OCI-LY3 (cell line): ENCODE measurements around the gene PARN.
A peak's percentile ranks its signal among the peaks of the same experiment; 100 is the strongest.

ENCODE experiments used
- H2AFZ ChIP-seq: fragments of 200-600, 300-600 bp; shearing (Covaris generic); 2 replicates; pipeline ENCODE4 v1.6.0; 2014; ENCODE audit warnings: antibody characterized with exemption, low read depth, low read length
- H3K27ac ChIP-seq: fragments of 200-600, 300-600 bp; sonication (generic); 2 replicates; pipeline ENCODE4 v1.5.1; 2014; ENCODE audit warnings: mild to moderate bottlenecking, low read length, moderate library complexity, mixed read lengths
- H3K27me3 ChIP-seq: fragments of 200-600, 300-600 bp; sonication (generic); 2 replicates; pipeline ENCODE4 v1.6.1; 2014; ENCODE audit warnings: low read depth, low read length, mixed read lengths
- H3K36me3 ChIP-seq: fragments of 200-600, 300-600 bp; sonication (generic); replicated peaks from 2 replicates; pipeline ENCODE3; 2014; ENCODE audit warnings: low read depth, low read length, mixed read lengths
- H3K4me1 ChIP-seq: fragments of 300-600, 200-600 bp; sonication (generic); 2 replicates; pipeline ENCODE4 v1.6.1; 2014; ENCODE audit warnings: low read length, mixed read lengths
- H3K4me2 ChIP-seq: fragments of 200-600, 300-600 bp; sonication (generic); 2 replicates; pipeline ENCODE4 v1.6.1; 2014; ENCODE audit warnings: low read length, mixed read lengths
- H3K4me3 ChIP-seq: fragments of 300-600, 200-600 bp; sonication (generic); 2 replicates; pipeline ENCODE4 v1.5.1; 2014; ENCODE audit warnings: antibody characterized with exemption, mild to moderate bottlenecking, low read length, moderate library complexity
- H3K79me2 ChIP-seq: fragments of 300-600, 200-600 bp; shearing (Covaris generic); 2 replicates; pipeline ENCODE4 v1.6.1; 2014; ENCODE audit warnings: mild to moderate bottlenecking, low read length, mixed read lengths
- H3K9ac ChIP-seq: fragments of 300-600, 200-600 bp; shearing (Covaris generic); 2 replicates; pipeline ENCODE4 v1.6.0; 2014; ENCODE audit warnings: mild to moderate bottlenecking, low read length, moderate library complexity
- H3K9me3 ChIP-seq: fragments of 200-600, 300-600 bp; shearing (Covaris generic); 2 replicates; pipeline ENCODE4 v1.6.1; 2014; ENCODE audit warnings: low read length, mixed read lengths; ENCODE audit not compliant: insufficient read depth
- H4K20me1 ChIP-seq: fragments of 200-600, 300-600 bp; sonication (generic); 2 replicates; pipeline ENCODE4 v1.6.1; 2016; ENCODE audit warnings: low read length, mixed read lengths; ENCODE audit not compliant: insufficient read depth
- EZH2phosphoT487 ChIP-seq: fragments of 200-600 bp; shearing (Covaris generic); IDR thresholded peaks from 2 replicates; pipeline ENCODE4 v1.6.1; 2018; ENCODE audit warnings: antibody characterized with exemption, mixed run types, low read depth
- TF ChIP-seq, protein P1 (sequence below): fragments of 200-600, 300-600 bp; sonication (generic); IDR thresholded peaks from 2 replicates; pipeline ENCODE4 v1.5.1; 2014; ENCODE audit warnings: antibody characterized with exemption, low read length, low read depth

Gene PARN

DNA sequence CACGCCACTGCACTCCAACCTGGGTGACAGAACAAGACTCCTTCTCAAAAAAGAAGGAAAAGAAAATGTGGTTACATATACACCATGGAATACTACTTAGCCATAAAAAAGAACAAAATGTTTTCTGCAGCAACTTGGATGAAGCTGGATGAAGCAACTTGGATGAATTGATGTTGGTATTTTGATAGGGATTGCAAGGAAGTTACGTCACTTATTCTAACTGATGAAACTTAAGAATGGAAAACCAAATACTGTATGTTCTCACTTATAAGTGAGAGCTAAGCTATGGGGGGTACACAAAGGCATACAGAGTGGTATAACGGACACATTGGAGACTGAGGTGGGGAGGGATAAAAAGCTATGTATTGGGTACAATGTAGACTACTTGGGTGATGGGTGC, 46.6 kb upstream of the PARN start:
- Histone ChIP-seq H3K79me2 (no peaks in the 10 kb centered on the region), H4K20me1 (no peaks in the 10 kb centered on the region), H3K27me3 (no peaks in the 10 kb centered on the region), H3K4me2 (no peak overlapping the region), H3K4me1 (peaks cover 13% of the 10 kb centered on the region), H3K9ac (no peak overlapping the region), H3K36me3 (no peaks in the 10 kb centered on the region), H2AFZ (no peak overlapping the region), H3K4me3 (no peak overlapping the region), H3K9me3 (no peaks in the 10 kb centered on the region), H3K27ac (no peak overlapping the region)
- TF ChIP-seq, protein P1, sequence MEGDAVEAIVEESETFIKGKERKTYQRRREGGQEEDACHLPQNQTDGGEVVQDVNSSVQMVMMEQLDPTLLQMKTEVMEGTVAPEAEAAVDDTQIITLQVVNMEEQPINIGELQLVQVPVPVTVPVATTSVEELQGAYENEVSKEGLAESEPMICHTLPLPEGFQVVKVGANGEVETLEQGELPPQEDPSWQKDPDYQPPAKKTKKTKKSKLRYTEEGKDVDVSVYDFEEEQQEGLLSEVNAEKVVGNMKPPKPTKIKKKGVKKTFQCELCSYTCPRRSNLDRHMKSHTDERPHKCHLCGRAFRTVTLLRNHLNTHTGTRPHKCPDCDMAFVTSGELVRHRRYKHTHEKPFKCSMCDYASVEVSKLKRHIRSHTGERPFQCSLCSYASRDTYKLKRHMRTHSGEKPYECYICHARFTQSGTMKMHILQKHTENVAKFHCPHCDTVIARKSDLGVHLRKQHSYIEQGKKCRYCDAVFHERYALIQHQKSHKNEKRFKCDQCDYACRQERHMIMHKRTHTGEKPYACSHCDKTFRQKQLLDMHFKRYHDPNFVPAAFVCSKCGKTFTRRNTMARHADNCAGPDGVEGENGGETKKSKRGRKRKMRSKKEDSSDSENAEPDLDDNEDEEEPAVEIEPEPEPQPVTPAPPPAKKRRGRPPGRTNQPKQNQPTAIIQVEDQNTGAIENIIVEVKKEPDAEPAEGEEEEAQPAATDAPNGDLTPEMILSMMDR = no peak
- TF ChIP-seq EZH2phosphoT487 = no peak

DNA sequence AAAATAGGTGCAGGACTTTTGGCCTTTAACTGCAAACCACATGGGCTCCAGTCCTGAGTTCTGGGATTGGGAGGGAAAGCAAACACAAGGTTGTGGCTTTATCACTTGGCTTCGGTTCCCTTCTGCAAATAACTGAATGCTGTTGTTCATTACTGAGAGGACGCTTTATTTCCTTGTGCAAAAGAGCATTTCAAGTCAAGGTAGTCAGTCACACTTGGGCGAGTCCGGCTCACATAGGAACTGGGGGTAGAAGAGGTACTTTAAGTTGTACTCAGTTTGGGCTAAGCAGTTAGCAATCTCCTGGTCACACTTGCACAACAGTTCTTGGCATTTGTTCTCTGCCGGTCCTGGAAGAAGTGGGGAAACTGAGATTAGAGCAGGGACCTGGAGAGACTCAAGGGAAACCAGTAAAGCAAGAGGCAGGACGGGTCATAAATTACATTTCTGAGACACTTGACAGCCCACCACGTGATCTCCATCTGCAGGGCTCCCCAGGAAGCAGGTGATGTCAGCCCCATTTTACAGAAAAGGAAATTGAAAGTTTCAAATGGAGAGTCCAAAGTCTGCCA, 42.4 kb upstream of the PARN start:
- H3K4me1 ChIP-seq = peaks cover 16% of the 10 kb centered on the region
- H3K36me3 ChIP-seq = peaks cover 14% of the 10 kb centered on the region
- H3K4me3 ChIP-seq = peak overlapping the region; percentile 63
- peak overlapping the region; percentile 47 for H3K27ac ChIP-seq
- H3K4me2 ChIP-seq = peak overlapping the region; percentile 90
- no peaks in the 10 kb centered on the region for H4K20me1 ChIP-seq
- no peaks in the 10 kb centered on the region for H3K9me3 ChIP-seq
- H3K79me2 ChIP-seq = no peaks in the 10 kb centered on the region
- H3K9ac ChIP-seq = no peak overlapping the region
- H3K27me3 ChIP-seq = no peaks in the 10 kb centered on the region
- H2AFZ ChIP-seq = no peak overlapping the region
- no peak for TF ChIP-seq EZH2phosphoT487
- TF ChIP-seq, protein P1 = no peak

DNA sequence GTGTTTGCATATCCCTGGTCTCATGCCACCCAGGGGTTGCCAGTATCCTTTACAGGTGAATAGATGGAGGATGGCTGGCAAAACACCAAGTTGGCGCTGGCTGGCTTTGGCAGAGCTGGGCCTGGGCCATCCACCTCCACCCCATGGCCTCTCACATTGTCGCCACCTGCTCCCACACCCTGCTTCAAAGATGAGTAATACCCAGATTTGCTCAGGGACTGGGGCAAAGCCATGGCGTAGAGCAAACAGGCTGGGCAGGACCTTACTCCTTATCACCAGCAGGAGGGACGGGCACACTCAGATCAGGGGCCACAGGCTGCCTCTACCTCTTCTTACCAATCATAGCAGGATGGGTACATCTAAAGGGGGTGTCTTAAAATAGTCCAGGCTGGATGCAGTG, 39.7 kb upstream of the PARN start:
- Histone ChIP-seq H3K27me3 (no peaks in the 10 kb centered on the region), H2AFZ (no peak overlapping the region), H3K4me3 (no peak overlapping the region), H3K79me2 (no peaks in the 10 kb centered on the region), H3K9me3 (no peaks in the 10 kb centered on the region), H3K36me3 (peaks cover 32% of the 10 kb centered on the region), H3K27ac (no peak overlapping the region), H4K20me1 (no peaks in the 10 kb centered on the region), H3K4me2 (no peak overlapping the region), H3K4me1 (peaks cover 16% of the 10 kb centered on the region), H3K9ac (no peak overlapping the region)
- TF ChIP-seq EZH2phosphoT487 = no peak
- TF ChIP-seq, protein P1 = no peak

DNA sequence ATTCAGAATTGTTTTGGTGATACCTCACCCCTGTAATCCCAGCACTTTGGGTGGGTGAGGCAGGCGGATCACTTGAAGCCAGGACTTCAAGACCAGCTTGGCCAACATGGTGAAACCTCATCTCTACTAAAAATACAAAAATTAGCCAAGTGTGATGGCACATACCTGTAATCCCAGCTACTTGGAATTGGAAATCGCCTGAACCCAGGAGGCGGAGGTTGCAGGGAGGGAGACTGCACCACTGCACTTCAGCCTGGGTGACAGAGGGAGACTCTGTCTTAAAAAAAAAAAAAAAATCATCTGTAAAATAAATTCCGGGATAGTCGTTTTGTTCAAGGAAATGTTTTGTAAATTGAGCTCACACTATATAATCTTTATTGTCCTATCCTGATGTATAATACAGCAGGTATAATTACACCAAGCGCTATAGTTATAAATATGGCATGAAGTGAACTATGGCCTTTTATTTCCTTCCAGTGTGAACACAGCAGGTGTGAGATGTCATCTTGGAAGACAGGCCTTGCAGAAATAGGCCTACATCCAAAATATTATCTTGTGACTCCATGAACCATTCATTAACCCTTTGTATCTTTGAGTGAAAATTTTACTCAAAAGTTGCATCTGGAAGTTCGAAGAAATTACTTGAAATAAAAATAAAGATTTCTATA, 38.6 kb upstream of the PARN start:
- Histone ChIP-seq H4K20me1 (no peaks in the 10 kb centered on the region), H3K27me3 (no peaks in the 10 kb centered on the region), H3K36me3 (peaks cover 34% of the 10 kb centered on the region), H3K9ac (no peak overlapping the region), H3K79me2 (no peaks in the 10 kb centered on the region), H3K4me1 (peaks cover 16% of the 10 kb centered on the region), H3K27ac (no peak overlapping the region), H3K4me3 (no peak overlapping the region), H3K4me2 (no peak overlapping the region), H3K9me3 (no peaks in the 10 kb centered on the region), H2AFZ (no peak overlapping the region)
- TF ChIP-seq EZH2phosphoT487 = no peak
- TF ChIP-seq, protein P1 = no peak
